ENCODE data around the gene TP53BP2.

Gene TP53BP2

GRCh38 chr1:223730479-223731132, 115.1 kb downstream of the TP53BP2 start:
- no peak overlapping the region for H3K4me3 ChIP-seq (replicated peaks; ENCODE audit: low read depth, low read length)
- H3K36me3 ChIP-seq (ENCODE audit: control insufficient read depth, insufficient read depth, low read length), result peaks cover 2% of the 10 kb centered on the region
- DNase-seq (ENCODE audit: extremely low read depth, insufficient read length), result no peak
- H3K27me3 ChIP-seq (replicated peaks; ENCODE audit: control insufficient read depth, insufficient read depth, low read length), result no peaks in the 10 kb centered on the region
- TF ChIP-seq, protein P1, sequence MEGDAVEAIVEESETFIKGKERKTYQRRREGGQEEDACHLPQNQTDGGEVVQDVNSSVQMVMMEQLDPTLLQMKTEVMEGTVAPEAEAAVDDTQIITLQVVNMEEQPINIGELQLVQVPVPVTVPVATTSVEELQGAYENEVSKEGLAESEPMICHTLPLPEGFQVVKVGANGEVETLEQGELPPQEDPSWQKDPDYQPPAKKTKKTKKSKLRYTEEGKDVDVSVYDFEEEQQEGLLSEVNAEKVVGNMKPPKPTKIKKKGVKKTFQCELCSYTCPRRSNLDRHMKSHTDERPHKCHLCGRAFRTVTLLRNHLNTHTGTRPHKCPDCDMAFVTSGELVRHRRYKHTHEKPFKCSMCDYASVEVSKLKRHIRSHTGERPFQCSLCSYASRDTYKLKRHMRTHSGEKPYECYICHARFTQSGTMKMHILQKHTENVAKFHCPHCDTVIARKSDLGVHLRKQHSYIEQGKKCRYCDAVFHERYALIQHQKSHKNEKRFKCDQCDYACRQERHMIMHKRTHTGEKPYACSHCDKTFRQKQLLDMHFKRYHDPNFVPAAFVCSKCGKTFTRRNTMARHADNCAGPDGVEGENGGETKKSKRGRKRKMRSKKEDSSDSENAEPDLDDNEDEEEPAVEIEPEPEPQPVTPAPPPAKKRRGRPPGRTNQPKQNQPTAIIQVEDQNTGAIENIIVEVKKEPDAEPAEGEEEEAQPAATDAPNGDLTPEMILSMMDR (IDR thresholded peaks at IDR 0.05; ENCODE audit: insufficient read depth, low read length, poor library complexity, severe bottlenecking), result no peak

- Histone ChIP-seq H3K36me3 (ENCODE audit: control insufficient read depth, insufficient read depth, low read length) (peaks cover 2% of the 10 kb centered on the region), H3K27me3 (replicated peaks; ENCODE audit: control insufficient read depth, insufficient read depth, low read length) (no peaks in the 10 kb centered on the region), H3K4me3 (replicated peaks; ENCODE audit: low read depth, low read length) (no peak overlapping the region)
- TF ChIP-seq, protein P1 (IDR thresholded peaks at IDR 0.05; ENCODE audit: insufficient read depth, low read length, poor library complexity, severe bottlenecking), result no peak
- DNase-seq (ENCODE audit: extremely low read depth, insufficient read length), result no peak
Measured at GRCh38 chr1:223729906-223730305, 115.8 kb downstream of the TP53BP2 start.
